Limb (tissue), 2 donors: ENCODE measurements around the gene KLHL25.
"Not testable (repeated sequence)": the region's sequence is repeated elsewhere in the genome, so short reads cannot be mapped to it uniquely, and the experiment has no call there.

Experiments used
- DNase-seq, 2 donors: peaks; one replicate each; pipeline ENCODE4 v3.0.0-alpha.2; 2016; ENCODE audit errors: extremely low spot score in 2 of 2

Gene KLHL25

DNA sequence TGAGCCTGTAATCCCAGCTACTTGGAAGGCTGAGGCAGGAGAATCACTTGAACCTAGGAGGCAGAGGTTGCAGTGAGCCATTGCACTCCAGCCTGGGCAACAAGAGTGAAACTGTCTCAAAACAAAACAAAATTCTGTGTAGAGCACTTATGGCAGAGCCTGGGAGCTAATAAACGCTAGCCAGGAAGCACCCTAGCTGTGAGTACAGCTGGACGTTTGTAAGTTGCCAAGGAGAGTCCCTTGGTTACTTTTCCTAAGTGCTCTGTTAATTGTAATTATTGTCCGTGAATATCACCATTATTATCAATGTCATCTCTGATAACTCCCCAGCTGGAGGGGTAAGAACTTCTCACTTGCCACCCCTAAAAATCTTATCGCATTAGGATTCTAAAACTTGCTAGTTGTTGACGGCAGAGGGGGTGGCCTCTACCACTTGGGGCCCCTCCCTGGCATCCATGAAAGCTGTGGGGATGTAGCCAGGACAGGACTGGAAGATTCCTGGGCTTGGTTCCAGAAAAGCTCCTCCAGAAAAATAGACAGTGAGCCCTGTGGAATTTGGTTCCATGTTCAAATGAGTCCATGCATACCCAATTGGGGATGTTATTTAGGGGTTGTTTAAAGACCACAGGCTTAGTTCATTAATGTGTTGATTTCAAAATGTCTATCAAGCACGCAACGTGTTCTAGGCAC lies 9.9 kb upstream of the KLHL25 start:
- DNase-seq: no peak

DNA sequence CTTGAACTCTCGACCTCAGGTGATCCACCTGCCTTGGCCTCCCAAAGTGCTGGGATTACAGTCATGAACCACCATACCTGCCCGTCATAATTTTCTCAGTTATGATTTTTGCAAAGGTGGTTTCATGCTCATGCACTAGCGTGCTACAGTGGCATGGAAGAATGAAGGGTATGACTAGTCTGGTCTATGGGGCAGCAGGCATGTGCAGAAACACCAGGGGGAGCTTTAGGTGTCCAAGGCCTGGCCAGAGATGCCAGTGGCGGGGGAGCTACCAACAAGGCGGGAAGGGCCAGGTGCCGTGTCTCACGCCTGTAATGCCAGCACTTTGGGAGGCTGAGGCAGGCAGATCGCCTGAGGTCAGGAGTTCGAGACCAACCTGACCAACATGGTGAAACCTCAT lies 7.9 kb upstream of the KLHL25 start:
- not testable (repeated sequence) for DNase-seq

DNA sequence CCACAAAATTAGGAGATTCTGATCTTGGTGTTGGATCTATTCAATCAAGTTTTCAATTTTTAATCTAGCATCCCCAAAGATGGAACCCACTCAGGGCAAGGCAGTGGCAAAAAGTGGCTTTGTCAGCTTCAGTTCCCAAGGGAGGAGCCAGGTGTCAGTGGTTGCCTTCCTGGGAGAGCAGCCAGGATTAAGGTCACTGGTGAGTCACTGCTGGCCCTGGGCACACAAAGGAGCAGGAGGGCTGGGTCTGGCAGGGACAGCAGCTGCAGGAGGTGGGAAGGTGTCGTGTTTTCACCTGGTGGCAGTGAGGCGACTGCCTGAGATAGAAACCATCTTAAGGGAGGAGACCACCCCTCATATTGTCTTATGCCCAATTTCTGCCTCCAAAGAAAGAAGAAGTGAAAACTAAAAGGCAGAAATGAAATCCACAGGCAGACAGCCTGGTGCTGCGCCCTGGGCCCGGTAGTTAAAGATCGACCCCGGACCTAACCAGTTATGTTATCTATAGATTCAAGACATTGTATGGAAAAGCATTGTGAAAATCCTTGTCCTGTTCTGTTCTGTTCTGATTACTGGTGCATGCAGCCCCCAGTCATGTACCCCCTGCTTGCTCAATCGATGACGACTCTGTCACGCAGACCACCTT lies 5.9 kb upstream of the KLHL25 start:
- no peak for DNase-seq

DNA sequence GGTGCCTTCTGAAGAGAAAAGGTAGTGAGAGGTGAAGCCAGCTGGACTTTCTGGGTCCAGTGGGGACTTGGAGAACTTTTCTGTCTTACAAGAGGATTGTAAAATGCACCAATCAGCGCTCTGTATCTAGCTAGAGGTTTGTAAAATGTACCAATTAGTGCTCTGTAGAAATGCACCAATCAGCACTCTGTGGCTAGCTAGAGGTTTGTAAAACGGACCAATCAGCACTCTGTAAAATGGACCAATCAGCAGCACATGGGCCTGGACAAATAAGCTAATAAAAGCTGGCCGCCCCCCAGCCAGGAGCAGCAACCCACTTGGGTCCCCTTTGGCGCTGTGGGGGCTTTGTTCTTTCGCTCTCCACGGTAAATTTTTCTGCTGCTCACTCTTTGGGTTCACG lies 1.6 kb upstream of the KLHL25 start:
- not testable (repeated sequence) for DNase-seq

DNA sequence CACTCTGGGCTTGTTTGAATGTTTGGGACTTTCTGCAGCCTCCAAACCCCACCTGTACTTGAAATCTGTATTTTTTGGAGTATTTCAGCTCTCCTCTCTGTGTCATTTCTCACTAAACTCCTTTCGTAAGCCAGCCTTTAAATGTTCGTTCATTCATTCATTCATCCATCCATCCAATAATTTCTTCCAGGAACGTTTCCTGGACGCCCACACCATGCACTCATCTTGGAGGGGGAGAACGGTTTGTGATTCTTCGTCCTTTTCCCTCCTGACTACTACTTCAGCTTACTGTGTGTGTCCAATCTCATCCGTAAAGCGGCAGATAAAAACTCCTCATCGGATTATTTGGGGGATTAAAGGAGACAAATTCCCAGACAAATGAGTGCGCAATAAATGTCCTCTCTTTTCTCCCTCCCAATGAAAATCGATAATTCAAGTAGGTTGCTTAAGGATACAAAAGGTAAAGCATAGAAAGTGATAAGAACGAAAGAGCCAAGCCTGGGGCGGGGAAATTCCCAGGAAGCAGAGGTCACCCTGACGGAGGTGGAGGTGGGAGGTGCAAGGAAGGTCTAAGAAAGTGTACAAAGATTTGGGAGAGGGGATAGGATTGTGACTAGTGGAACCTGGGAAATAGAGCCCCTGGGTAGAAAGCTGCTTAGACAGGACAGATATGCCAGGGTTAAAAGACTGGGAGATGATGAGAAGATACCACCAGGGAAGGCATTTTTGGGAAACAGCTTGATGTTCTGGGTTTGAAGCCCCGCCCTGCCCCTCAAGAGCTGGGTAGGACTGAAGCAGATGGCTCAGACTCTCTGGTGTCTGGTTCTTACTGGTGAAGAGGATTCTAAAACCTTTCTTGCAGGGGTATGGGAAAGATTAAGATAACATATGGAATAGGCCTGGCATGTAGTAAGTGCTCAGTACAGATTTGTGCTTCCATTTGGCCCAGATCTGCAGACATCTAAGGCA lies 896 bp upstream of the KLHL25 start:
- DNase-seq: no peak

DNA sequence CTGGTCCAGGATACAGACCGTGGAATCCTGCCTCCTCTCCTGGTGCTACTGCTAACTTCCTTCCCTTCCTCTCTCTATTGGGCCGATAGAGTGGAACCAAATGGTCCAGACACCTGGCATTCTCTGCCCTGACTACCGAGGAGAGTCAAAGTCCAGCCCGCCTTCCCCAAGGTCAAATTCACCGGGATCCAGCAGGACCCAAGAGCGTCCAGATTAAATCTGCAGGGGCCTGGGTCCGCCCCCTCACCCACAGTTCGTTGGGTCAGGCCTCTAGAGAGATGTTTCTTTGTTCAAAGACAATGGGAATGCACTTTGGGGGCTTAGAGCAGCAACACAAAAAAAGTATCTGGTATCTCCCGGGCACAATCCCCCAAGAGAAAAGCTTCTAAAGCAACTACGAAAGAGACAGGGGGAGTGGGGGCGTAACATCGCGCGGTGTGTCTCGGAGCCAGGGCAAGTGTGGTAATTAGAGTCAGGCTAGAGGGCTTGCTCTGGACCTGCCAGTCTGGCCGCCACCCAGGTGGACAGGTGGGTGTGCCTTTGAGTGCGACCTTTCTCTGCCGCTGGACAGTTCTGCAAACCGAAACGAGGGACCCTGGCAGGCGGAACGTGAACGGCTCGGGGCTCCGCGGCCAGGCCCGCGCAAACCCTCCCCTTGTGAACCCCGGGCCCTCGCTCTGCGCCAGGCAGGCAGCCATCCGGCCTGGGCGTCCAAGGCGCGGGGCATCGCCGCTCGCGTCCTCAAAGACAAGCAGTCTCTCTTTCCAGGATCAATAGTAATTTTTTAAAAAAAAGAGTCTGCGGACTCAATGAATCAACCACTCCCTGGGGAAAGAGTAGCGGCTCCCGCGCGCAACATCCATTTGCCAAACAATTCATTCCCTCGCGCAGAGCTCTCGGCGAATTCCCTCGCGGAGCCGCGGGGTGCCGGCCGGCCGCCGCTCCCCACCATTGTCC lies 806 bp downstream of the KLHL25 start:
- DNase-seq: peak in 1 of 2 donors; percentile 68

DNA sequence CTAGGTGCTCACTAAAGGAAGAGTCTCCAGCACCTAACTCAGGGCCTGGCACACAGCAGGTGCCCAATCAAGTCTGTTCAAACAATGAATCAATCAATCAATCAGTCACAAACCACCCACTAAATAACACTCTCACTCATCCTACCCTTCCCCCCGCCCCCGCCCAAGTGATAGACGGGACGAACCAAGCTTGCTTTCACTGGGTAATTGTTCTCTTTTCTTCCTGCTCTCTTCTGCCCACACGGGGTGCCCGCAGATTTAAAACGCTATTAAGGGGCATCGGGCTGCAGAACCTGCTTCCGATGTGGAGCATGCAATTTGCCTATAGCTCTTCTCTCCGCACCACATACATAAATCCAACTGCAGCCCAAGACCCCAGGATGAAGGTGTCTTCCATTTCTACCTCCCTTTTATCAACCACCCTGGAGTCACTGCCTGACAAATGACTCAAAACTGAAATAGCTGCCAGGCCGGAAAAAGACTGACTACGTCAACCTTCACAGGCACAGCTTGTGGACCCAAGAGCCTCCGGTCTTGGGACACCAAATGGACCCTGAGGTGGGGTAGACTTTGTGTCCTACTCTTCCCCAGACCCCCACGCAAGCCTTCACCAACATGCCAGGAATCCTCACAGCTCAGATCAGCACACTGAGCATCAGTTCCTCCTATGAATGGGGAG lies 1.7 kb downstream of the KLHL25 start:
- no peak for DNase-seq

DNA sequence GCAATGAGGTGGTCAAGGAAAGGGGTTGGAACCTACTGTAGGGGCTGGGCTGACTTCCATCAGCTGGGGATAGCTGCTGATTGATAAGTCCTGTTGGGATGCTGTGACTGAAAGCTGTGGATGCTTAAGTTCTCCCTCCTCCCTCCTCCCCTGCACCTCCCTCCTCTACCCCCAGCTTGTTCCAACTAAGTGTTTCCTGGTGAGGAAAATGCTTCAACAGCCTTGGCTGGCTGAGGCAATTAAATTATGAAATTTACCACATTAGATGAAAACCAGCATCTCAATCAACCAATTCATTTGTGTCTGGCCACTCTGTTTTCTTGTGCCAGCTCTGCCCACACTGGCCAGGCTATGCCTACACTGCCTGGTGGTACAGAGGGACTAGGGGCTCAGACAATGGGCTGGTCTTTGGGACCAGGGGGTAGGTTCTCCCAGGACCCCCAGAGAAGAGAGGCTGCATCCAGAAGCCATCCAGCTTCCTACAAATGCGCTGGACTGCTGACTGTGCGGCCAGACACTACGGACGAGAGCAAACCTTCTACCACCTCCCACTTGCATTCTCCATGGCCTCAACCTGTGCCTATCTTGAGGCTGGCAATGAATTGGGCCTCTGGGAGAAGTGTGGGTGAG lies 2.5 kb downstream of the KLHL25 start:
- DNase-seq: no peak

DNA sequence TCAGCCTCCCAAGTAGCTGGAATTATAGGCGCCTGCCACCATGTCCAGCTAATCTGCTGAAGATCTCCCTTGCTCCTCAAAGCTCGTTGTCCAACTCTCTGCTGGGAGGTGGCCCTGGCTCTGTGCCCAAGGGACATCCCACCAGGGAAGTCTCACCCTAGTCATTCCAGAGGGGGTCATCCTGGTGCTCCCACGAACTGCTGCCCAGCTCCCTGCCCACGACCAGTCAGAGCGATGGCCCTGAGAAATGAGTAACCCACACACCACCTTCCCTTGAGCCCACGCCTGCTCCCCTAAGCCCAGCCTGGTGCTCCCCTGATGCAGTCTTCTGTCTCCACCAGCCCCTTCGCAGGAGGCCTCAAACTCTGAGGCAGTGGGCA lies 5.2 kb downstream of the KLHL25 start:
- no peak for DNase-seq

DNA sequence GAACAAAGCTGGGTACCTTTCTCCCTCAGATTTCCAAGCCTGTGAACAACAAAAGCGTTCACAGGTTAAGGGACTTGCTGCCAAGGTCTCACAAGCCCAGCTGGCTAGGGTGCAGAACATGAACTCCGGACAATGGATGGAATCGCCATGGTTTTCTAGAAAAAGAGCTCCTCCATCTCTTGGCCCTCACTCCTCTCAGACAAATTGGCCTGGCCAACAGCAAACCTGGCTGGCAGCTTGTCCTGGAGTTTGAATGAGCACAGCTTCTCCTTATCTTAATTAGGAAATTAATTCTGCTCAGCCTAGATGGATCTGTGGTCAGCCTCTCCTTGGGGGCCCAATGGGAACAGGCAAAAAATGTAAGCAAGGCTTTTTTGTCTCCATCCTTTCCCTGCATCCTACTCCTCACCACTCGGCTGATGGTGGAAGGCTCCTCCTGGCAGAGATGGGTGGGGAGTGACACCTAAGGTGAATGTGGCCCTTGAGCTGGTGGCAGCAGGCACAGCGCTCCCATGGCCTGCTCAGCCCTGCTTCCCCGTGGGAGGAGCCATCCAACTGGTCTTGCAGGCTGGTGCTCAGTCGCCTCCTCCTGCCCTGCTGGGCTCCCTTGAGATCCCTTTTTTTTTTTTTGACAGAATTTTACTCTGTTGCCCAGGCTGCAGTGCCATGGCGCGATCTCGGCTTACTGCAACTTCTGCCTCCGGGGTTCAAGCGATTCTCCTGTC lies 5.8 kb downstream of the KLHL25 start:
- DNase-seq: no peak

DNA sequence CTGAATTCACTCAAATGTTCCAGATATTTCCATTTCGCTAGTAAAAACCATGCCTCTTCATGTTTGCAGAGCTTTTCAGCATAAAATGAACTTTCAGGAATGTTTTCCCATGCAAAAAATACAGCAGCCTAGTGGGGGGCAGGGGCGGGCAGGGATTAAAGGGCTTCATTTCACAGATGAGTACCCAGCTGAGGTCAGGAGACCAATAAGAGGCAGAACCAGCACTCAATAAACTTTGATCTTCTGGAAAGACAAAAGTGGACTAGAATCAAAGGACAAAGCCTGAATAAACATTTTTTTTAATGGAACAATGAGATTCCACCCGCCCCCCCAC lies 8.0 kb downstream of the KLHL25 start:
- DNase-seq: no peak

DNA sequence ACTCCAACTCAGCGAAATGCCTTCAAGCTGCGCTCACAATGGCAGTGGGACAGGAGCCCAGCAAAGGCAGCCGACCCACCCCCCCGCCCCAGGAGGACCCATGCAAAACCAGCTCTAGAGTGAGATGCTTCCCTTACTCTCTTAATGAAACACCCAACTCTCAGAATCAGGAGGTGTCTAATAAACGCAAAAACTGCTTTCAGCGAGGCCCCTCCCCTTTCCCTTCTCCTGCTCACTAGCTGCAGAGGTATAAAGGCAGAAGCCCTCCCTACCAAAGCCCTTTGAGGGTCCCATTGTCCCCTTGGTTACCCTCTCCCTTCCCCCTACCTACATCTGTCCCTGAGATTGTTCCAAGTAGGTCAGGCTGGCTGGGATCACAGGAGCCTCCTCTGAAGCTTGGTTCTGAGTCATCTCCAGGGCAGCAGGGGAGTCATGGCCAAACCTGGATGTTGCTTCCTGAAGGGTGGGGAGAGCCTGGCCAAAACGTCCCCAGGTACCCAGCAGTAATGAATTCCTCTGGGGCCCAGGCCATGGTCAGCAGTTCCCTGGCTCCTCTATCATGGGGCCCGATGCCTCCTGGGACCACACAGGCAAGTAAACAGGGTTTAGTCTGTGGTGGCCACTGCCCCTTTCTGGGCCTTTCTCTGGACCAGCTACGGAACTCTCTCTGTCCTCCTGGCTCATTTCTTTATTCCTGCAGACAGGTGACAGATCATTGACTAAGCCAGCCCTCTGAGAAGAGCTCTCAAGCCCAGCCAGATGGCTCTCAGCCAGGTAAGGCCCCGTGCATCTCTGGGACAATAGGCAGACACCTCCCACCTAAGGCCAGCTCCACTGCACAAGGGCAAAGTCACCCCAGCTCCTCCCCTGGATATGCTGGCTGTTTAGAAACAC lies 8.6 kb downstream of the KLHL25 start:
- DNase-seq: no peak

DNA sequence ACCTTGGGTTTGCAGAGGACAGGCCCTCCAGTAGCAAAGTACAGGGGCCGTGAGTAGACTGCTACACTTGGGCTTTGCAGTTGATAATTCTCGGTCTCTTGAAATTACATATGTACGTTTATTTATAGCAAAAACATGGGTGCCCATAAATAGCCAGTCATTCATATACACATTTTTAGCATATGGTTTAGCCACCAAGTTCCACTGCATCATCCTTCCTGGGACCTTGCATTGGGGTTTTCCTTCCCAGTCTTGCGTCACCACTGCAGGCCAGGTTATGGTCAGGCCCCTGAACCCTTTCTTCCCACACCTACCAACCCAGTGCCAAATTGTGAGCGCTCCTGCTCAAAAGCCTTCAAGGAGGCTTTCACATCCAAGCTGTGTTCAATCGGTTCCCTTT lies 12.7 kb downstream of the KLHL25 start:
- no peak for DNase-seq

DNA sequence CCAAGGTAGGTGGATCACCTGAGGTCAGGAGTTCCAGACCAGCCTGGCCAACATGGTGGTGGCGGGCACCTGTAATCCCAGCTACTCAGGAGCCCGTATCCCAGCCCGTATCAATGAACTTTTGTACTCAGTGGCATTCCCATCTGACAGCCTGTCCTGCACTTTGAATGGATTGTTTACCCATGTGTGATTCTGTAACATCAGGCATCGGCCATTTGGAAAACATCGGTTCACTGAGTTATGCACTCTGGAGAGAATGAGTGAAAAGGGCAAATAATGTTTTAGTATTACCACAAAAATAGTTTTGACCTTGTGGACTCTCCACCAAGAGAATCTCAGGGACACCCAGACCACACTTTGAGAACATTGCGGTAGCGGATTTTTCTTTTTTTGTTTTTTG lies 13.6 kb downstream of the KLHL25 start:
- DNase-seq: peak in 1 of 2 donors; percentile 14

DNA sequence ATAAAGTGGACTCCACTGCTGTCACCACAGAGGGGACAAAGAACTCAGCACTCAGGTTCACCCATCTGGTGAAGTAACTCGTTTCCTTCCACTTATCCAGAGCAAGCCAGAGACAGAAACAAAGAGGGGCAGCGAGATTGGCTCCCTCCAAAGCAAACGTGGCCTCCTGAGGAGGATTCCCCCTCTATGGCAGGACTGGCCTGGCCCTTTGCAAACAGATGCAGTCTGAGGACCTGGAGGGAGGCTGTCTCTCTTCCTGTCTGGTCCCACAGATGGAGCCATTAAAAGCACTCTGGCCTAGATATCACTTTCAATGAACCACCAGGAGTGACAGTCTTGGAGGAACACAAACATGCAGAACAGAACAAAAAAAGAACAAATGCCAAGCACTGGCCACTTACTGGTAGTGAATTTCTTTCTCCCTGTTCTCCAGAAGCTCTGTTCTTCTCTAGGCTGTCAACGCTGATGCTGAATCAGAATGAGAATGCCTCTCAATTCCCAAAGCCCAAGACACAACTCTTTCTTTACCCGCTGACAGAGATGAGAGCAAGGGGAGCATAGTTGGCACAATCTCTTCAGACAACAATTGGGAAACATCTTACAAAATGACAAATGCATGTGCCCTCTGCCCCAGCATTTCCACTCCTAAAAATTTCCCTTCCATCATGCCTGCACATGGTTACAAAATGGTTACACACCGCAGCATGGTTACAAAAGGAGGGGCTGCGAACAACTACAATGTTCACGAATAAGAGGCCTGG lies 14.3 kb downstream of the KLHL25 start:
- peak in 1 of 2 donors; percentile 26 for DNase-seq

DNA sequence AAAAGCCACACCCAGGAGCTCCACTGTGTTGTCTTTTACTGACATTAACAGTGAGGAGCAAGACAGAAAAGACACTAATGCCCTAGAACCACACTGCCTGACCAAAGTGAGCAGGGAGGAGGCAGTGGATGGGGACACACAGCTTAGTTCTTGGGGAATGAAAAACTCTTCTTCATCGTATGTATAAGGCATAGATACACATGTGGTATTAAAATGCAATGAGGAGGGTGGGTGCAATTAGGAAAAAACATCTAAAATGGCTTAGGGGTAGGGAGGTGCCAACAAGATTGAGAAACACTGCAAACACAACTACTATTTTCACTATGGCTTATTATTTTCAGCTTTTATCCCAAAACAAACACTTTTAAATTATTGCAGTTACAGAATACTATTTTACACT lies 15.5 kb downstream of the KLHL25 start:
- no peak for DNase-seq

DNA sequence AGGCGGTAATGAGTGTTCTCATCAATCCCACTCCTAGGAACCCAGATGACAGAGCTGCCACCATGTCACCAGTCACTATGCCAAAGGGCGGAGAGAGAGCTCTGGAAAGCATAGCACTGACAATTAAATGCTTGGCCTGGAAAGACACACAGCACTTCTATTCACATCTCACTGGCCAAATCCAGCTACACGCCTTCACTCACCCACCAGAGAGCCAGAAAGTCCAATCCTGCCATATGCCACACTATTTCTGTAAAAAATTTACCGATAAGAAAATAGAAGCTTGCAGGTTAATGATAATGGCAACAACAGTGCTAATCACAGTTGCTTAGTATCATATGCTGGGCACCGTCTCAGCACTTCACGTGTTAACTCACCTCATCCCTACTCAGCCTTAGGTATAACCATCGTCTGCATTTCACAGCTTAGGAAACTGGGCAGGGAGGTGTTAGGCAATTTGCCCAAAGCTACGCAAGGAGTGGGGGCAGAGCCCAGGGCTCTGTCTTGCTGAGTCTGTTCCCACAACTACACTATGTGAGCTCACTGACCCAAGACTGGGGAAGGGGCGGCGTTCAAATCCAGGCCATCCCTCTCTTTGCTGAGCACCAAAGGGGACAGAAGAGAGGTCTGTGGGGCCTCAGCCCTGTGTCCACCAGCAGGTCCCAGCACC lies 16.5 kb downstream of the KLHL25 start:
- no peak for DNase-seq
